GM21528 (cell line): ENCODE data around the gene NARF.
A peak's percentile ranks its signal among the peaks of the same experiment; 100 is the strongest.
"Not testable (repeated sequence)": the region's sequence is repeated elsewhere in the genome, so short reads cannot be mapped to it uniquely, and the experiment has no call there.

Experiments used
- ATAC-seq: cut with Tn5 transposase; IDR thresholded peaks from one replicate; pipeline ENCODE4 v1.9.1; 2021; ENCODE audit warnings: mild to moderate bottlenecking, moderate library complexity; ENCODE audit not compliant: unreplicated experiment, low FRiP score

Gene NARF

DNA sequence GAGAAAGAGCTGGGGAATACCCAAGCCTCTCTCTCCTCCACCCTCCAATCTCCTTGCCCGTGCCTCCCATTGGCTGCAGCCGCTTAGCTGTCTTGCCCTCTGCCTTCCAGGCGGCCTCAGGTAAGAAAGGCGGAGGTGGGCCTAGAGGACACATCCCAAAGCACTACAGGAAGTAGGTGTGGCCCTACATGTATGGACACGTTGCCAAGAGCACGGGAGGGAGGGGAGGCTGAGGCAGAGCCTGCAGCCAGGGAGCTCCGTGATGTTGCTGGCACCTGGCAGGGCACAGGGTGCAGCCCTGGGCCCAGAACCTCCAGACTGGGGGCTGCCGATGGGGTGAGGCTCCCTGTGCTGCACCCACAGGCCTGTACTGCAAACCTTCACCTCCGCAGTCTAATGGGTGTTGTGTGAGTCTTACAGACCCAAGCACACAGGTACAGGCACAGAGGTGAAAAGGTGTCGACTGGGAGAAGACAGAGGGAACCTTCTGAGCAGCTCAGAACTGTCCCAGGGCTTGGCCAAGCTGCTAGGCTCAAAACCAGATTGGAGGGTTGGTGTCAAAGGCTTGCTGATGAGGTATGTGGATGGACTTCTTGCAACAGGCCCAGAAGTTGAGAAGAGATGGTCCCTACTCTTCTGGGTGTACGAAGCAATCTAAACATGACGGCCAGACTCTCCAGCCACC lies 37.4 kb downstream of the NARF start:
- no peak for ATAC-seq

DNA sequence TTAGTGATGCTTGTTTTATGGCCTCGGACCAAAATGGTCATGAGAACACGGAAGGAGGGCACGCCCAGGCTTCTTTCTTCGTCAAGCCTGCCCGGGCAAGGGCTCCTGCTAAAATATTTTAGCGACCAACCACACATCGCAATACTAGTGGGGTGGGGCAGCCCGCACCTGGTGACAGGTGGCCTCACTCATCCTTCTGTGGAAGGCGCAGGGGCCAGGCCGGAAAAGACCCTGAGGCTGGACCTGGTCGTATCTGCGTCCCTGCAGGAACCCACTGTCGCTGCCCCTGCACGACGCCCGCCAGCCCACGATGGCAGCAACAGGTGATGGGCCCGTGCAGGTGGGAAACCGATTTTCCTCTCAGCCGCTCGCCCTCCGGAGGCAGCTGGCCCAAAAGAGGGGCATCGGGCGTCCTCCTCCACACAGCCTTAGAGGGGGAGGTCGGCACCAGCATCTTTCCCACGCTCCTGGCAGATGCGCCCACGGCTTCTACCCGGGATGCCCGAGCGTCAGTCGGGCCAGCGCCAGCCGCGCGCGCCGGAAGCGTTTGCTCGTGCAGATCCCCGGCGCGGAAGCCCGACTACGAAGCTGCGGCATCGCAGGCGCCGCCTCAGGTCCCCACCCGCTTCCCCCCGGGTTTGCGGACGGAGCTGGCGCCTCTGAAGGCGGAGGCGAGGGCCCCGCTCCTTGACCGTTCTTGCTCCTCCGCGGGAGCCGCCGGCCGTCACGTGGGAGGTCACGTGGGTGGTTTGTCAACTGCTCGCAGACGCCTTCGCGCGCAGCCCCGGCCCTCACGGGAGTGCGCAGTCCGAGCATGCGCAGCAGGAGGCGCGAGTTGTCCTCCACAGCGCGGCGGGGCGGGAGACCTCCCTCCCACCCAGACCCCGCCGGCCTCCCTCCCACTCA lies 38.2 kb downstream of the NARF start:
- peak; percentile 58 for ATAC-seq

DNA sequence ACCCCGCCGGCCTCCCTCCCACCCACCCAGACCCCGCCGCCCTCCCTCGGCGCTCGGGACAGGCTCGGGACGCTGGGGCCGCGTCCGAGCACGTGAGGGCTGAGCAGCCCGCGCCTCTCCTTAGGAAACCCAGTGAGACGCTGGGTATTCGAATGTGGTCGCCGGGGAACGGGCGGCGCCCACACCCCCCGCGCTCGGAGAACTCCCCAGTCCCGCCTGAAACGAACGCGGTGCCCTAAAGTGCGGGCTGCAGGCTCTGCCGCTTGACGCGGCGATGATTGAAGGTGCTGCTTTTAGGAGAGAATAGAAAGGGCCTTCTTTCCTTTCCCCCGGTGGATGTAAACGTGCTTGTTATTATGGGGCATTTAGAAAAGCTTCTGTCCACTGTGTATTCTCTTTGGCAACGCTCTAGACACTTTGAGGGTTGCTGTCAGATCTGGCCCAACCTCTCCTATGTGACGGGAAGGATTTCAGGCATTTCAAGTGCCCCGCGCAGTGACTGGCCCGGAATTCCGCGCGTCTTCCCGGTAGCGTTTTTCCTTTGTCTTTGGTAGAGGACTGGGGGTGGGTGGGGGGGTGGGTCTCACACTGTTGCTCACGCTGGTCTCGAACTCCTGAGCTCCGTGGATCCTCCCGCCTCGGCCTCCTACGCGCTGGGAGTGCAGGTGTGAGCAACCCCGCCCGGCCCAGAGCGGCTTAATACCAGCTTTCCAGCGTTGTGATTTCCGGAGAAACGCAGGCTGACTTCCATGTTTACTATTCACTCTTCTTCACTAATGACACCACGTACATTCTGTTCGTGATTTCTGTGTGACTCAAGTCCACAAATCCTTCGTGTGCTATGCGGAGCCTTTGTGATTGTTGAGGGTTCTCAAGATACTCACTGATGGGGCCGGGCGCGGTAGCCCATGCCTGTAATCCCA lies 39.2 kb downstream of the NARF start:
- ATAC-seq, result no peak

DNA sequence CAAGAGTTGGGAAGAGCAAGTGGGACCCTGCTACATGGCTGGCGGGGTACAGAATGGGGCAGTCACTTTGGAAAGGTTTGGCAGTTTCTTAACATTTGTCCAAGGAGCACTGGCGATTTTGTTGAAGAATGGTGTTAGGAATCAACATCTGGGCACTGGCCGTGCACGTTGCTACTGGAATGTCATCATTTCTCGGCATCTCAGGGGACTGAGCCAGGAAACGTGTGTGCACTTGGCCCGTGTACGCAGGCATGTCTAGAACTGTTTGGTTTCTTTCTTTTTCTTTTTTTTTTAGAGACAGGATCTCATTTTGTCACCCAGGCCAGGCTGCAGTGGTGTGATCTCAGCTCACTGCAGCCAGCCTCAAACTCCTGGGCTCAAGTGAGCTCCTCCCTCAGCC lies 43.7 kb downstream of the NARF start:
- ATAC-seq, result no peak

DNA sequence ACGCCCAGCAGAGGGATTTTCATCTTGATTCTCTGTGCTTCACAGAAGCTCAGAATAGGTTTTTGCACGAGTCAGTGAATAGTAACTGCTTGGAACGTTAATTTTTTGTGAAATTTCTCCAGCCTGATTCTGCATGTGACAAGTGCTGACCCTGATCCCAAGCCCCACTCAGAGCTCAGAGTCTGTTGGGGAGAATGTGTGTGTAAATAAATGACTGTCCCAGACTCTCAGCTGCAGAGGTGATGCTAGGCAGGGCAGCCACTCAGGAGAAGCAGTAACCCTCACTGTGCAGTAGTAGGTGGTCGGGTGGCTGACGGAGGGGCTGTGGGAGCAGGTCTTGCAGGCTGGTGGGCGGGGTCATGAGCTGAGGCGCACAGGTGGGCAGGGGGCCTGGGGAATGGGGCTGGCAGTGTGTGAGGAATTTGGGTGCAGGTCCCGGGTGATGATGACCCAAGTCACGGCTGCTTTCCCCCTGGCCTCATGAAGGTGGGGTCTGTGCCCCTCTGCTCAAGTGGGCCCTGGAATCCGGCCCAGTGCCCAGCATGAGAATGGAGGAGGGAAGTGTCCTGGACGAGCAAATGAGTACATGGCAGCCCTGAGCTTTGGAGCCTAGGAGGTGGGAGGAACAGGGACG lies 44.7 kb downstream of the NARF start:
- no peak for ATAC-seq

DNA sequence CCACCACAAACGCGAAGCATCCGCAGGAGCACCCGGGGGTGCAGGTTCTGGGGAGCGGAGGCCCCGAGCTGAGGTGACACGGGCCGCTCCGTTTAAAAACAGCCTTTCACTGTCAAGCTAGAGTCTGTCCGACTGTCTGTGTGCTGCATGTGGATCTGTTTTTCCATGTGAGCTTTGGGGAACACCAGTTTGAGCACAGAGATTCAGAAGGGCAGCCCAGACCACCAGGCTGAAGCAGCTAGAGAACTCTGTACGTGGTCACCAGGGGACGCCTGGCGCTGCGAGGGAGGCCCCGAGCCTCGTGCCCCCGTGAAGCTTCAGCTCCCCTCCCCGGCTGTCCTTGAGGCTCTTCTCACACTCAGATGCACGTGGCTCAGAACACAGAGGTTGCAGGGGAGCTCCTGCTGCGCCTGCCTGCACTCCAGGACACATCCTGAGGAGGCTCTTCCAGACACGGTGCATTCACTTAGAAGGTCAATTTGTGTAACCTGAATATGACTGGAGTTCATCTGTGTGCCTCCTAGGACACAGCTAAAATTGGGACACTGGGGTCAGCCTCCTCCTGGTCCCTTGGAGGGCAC lies 45.3 kb downstream of the NARF start:
- ATAC-seq, result no peak

DNA sequence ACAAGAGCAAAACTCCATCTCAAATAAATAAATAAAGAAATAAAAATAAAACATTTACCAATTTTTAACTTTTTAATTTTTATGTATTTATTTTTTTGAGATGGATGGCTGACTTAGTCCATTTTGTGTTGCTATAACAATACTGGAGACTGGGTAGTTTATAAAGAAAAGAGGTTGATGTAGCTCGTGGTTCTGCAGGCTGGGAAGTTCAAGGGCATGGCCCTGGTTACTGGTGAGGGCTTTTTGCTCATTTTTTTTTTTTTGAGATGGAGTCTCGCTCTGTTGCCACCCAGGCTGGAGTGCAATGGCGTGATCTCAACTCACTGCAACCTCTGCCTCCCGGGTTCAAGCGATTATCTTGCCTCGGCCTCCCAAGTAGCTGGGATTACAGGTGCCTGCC lies 46.8 kb downstream of the NARF start:
- no peak for ATAC-seq

DNA sequence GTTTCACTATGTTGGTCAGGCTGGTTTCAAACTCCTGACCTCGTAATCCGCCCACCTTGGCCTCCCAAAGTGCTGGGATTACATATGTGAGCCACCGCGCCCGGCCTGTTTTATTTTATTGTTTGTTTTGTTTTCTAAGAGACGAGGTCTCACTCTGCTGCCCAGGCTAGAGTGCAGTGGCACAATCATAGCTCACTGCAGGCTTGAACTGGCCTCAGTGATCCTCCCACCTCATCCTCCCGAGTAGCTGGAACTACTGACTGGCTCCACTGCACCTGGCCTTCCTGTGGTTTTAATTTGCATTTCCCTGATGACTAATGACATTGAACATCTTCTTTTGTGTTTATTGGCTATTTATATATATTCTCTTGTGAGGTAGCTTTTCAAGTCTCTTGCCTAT lies 47.9 kb downstream of the NARF start:
- ATAC-seq, result peak; percentile 84

DNA sequence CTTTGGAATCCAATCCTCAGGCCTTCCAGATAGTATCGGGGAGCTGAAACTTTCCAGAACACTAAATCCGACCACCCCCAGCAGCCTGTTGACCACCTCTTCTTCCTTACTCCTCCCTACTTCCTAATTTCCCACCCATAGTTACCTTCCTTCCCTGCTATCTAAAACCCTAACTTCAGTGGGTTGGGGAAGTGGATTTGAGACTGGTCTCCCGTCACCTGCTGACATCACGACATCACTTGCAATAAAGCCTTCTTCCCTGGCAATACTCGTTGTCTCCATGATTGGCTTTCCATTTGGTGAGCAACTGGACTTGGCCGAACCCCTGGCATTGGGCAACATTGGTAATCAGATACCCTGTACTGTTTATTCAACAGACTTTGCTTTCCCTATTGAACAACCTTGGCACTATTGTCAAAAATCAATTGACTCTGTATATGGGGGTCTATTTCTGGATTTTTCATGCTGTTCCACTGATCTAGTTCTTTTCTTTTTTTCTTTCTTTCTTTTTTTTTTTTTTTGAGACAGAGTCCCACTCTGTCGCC lies 49.2 kb downstream of the NARF start:
- no peak for ATAC-seq

DNA sequence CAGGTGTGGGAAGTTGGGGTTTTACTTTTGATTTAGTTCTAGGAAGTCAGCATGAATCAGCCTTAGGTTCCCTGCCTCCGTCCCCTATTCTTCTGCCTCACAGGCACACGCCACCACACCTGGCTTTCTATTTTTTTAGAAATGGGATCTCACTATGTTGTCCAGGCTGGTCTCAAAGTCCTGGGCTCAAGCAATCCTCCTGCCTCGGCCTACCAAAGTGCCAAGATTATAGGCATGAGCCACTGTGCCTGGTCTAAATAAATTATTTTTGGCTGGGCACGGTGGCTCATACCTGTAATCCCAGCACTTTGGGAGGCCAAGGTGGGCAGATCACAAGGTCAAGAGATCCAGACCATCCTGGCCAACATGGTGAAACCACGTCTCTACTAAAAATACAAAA lies 53.1 kb downstream of the NARF start:
- not testable (repeated sequence) for ATAC-seq

DNA sequence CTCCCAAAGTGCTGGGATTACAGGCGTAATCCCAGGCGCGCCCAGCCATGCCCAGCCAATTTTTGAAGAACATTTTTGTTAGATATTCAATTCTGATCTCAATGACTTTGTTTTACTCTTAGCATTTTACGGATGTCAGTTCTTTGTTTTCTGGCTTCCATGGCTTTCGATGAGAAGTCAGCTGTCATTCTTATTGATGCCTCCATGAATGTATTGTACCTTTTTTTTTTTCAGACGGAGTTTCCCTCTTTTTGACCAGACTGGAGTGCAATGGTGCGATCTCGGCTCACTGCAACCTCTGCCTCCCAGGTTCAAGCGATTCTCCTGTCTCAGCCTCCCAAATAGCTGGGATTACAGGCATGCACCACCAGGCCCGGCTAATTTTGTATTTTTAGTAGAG lies 55.3 kb downstream of the NARF start:
- not testable (repeated sequence) for ATAC-seq

DNA sequence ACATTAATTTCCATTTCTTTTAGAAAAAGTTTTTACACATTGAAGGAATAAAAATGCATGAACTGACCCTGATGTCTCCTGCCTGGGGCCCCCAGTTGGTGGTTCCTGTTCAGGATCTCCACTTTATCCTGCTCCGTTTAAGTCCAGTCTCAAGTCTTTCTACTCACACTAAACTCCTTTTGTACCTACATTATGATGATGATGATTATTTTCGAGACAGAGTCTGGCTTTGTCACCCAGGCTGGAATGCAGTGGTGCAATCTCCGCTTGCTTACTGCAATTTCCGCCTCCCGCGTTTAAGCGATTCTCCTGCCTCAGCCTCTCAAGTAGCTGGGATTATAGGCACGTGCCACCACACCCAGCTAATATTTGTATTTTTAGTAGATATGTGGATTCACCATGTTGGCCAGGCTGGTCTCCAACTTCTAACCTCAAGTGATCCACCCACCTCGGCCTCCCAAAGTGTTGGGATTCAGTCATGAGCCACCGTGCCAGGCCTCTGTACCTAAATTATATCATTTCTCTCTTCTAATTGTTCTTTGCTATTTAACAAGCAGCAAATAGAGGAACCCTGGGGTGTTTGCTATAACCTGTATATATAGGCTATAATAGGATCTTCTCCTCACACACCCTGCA lies 58.8 kb downstream of the NARF start:
- no peak for ATAC-seq

DNA sequence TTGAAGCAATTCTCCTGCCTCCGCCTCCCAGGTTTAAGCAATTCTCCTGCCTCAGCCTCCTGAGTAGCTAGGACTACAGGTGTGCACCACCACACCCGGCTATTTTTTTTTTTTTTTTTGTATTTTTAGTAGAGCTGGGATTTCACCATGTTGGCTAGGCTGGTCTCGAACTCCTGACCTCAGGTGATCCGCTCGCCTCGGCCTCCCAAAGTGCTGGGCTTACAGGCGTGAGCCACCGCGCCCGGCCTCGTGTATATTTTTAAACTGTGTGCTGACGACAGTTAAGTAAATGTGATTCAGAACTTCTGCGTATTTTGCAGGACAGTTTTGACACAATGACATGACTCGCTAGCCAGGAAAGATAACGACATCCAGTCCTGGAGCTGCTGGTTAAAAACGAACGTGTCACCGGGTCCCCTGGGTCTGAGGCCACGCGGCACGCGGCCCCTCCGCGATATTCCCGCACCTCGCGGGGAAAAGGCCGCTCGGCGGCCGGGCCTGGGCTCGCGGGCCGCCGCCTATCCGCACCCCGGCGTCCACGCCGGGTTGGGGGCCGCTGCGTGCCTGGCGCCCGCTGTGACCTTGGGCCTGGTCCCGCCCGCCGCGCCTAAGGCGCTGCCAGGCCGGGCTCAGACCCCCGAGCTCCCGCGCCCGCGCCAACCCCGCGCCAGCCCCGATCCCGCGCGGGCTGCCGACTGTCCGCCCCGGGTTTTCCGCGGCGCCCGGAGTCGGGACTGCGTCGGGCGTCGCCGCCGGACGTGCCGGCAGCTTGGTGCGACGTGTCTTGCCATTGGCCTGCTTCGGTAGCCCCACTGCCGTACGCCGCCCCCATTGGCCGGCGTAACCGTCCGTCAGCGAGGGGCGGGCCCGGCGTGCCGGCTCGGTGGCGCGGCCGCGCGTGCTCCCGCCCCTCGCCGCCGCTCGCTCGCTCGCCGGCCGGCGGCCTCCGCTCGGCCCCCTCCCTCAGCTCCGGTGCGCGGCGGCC lies 60.6 kb downstream of the NARF start, which contains the start of gene FOXK2:
Gene FOXK2, plus strand, starts transcription at position 907 of the 985 bp plus-strand sequence. CDS start 157 bp downstream, outside the sequence.
- peak; percentile 85 for ATAC-seq

DNA sequence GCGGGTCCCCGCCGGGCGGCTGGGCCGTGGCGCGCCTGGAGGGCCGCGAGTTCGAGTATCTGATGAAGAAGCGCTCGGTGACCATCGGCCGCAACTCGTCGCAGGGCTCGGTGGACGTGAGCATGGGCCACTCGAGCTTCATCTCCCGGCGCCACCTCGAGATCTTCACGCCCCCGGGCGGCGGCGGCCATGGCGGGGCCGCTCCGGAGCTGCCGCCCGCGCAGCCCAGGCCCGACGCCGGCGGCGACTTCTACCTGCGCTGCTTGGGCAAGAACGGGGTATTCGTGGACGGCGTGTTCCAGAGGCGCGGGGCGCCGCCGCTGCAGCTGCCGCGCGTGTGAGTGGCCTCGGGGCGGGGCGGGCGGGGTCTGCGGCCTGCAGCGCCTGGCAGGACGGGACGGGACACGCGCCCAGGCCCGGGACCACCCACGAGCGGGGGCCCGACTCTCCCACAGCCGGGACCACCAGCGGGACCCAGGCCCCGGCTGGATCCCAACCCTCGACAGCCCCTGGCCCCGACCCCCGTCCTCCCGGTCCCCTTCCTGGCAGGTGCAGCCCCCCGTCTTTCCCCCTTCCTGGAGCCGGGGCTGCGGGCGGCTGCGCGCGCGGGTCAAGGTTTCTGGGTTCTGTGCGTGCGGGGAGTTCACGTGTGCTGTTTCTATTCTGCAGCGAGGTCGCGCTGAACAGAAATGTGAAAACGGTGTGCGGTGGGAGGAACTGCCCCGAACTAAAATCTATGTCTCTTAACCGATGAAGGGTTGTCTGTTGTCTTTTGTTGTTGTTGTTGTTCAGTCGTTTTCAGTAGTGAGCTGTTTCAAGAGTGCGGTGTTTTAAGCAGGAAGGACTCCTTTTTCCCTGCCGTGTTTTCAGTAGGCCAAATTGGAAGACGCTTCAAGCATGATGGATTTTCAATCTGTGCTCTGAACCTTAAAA lies 61.7 kb downstream of the NARF start:
- ATAC-seq, result peak; percentile 20

DNA sequence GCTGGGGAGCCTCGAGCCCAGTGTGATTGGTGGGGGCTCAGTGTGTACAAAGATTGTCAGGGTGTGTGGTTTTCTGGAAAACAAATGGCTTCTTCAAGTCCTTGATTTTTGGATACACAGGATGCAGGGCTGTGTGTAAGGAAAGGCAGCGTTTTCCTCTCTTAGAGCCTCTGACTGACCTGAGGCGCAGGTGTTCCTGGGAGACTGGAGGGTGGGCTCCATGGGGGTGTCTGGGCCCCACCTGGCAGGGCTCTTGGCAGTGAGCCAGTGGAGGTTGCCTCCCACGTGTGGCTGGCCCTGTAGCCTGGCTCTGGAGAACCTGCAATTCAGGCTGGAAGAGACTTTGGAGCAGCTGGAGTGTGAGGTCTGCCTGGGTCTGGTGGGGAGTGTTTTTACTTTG lies 66.0 kb downstream of the NARF start:
- no peak for ATAC-seq

DNA sequence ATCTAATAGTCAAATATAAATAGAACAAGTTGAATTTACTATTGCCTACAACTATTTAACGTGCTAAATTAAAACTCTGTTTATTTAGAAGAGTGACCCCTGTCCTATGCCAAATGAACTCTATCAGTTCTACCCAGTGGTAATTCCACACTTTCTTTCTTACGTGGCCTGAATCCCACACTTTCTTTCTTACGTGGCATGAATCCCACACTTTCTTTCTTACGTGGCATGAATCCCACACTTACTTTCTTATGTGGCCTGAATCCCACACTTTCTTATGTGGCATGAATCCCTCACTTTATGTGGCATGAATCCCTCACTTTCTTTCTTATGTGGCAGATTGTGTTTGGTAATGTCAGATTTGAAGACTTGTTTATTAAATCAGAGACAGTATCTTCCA lies 67.2 kb downstream of the NARF start:
- ATAC-seq, result no peak

DNA sequence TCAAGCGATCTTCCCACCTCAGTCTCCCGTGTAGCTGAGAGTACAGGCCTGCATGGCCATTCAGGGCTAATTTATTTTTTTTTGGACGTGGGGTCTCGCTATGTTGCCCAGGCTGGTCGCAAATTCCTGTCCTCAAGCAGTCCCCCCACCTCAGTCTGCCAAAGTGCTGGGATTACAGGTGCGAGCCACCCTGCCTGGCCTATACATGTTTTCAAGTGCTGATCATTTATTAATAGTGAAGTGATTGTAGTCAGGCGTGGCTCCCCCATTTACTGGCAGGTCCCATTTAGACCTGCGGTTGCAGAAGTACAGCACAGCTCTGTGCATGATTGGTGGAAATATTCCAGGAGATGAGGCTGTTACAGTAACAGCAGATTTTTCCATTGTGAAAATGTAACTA lies 69.4 kb downstream of the NARF start:
- ATAC-seq, result no peak
